NCI-H460 (cell line): ENCODE data around the gene RPL29. TPM values are rescaled to one million over a fixed set of nuclear protein-coding genes. Genes with fewer than 3 reads are reported as not detected.
"Not testable (repeated sequence)": the region's sequence is repeated elsewhere in the genome, so short reads cannot be mapped to it uniquely, and the experiment has no call there.

Experiments
- DNase-seq: peaks from one replicate; pipeline ENCODE4 v3.0.0-alpha.2; 2016; ENCODE audit warnings: low read depth; ENCODE audit errors: extremely low read depth
- total RNA-seq: library from RNA; depleted of rRNA; stranded (reverse); fragments of >200 nt; shearing (Covaris generic); gene quantifications from 2 replicates; pipeline ENCODE4 v1.2.3, GENCODE V29; 2014

Gene RPL29
- total RNA-seq, 1 experiment from 2014 or later: 1,701 TPM

DNA sequence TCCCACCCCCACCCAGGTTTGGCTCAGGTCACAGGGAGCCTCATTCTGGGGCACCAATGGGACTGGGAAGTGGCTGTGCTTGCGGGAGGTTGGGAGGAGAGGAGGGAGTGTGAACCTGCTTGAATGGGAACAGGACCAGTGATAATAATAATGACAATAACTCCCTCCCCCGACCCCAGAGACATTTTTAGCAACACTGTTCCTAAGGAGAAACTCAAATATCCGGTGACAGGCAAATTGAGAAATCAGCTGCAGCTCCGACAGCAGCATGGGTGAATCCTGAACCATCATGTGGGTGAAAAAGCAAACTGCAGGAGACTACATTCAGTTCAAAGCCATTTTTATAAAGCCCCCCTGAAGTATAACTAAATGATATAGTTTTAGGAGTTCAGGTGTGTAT, 11.6 kb upstream of the RPL29 start:
- no peak for DNase-seq

DNA sequence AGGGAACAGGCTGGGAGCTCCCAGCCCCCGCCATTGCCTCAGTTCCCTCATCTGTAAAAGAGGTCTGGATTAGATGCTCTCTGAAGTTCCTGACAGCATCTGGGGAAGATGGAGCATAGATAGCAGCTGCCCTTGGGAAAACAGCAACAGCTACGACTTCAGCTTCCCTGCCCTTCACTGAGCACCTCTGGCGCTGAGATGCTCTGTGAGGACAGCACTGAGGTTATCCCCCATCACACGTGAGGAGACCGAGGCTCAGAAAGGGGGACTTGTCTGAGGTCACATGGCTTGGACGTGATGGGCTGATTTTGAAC, 11.1 kb upstream of the RPL29 start:
- no peak for DNase-seq

DNA sequence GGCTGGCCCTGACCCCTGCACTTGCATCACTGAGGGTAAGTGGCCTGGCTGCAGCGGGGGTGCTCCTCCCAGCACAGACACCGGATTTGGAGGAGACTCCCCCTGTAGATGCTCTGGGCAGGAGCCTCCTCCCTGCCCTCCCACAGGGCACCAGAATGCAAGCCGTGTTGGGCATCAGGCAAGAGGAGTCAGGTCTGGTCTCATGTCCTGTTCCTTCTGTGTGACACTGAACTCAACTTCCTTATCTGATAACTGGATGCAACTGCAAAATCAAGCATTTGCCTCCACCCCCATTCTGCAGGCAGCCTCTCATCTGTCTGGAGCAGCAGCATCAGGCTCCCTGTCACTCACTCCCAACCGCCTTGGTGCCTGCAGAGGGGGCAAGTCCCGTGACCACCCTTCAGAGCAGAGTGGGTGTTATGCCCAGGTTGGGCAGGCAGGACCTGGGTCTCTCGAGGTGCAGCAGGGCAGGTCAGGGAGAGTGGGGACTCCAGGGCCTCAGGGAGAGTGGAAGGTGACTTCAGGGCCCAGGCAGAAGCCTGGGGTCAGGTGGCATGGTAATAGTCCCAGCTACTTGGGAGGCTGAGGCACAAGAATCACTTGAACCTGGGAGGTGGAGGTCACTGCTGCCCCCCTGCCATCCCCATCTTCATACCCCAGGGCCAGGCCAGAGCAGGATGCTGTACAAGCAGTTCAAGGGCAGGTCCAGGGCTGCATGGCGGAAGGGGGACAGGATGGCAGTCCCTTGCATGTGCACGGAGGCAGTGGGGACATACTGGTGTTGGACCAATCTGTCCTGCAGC, 10.5 kb upstream of the RPL29 start:
- DNase-seq: no peak

DNA sequence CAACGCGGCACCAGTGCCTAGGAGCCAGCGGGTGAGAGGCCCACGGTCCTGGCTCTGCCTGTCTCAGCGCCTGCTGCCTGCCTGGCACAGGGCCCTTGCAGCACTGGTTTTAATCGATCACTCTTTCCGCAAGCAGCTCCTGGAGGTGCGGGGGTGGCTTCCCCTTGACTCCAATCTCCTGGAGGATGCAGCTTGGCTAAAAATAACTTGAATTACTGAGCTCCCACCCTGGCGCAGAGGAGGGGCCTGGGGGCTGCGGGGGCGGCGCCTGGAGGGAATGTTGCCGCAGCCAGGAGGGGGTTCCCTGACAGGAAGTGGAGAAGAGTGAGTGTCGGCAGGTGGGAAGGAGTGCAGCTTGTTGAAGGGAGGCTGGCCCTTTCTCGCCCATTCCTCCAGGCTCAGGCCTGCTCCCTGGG, 9.9 kb upstream of the RPL29 start:
- no peak for DNase-seq

DNA sequence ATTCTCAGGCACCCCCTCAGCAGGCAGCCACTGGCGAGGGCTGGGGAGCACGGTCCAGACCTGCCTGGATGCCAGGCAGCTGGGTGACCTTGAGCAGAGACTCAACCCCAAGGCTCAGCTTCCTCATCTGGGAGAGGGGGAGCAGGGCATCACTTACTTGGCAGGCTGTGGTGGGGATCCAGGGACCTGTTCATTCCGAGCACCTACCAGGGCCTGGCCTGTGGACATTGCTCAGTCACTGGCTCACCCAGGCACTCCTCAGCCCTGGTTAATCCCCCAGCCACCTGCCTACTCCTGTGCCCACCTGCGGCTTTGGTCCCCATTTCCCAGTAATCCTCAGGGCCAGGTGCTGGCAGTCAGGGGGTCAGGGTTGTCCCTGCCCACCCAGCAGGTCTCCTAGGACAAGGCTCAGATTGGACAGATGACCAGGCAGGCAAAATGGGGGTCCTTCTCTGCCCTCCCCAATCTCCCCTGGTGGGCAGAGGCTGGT, 9.3 kb upstream of the RPL29 start:
- no peak for DNase-seq

DNA sequence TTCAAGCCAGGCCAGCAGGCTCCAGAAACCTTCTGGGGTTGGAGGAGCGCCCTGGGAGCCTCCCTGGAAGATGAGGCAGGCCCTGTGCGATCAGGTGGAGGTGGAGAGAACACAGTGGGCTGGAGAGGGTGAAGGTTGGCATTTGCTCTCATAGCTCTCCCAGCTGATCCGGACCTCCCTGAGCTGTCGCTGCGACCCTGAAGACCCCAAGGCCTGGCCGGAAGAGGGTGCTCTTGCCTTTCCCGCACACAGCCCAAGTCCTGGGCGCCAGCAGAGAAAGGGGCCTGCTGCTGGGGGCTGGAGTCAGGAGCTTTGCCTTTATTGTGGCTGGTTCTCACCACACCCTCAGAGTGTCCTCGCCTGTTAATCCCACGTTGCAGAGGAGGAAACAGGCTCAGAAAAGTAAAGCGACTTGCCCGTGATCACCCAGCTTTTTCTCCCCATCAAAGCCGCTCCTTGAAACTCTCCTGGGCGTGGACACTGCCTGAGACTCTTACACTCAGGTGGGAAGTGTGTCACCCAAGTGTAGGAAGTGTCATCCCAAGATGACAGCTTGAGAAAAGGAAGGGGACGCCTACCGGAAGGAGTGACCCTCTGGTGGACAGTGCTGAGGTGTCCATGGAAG, 8.6 kb upstream of the RPL29 start:
- DNase-seq: no peak

DNA sequence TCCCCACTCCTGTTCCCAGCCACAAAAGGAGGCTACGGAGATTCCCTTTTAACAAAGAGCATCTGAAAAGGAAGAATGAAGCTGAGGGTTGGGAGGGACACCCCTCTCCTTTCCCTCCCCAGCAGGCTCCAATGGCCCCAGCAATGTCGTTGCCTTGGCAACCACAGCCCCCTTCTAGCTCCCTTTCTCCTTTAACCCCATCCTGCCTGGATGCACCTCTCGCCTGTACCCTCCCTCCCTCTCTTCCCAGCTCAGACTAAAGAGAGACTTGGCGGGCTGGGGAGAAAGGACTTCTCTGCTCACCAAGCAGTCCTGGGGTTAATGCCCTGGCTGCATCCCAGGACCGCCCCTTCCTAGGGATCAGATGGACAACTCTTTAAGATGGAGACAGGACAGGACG, 7.1 kb upstream of the RPL29 start:
- DNase-seq: no peak

DNA sequence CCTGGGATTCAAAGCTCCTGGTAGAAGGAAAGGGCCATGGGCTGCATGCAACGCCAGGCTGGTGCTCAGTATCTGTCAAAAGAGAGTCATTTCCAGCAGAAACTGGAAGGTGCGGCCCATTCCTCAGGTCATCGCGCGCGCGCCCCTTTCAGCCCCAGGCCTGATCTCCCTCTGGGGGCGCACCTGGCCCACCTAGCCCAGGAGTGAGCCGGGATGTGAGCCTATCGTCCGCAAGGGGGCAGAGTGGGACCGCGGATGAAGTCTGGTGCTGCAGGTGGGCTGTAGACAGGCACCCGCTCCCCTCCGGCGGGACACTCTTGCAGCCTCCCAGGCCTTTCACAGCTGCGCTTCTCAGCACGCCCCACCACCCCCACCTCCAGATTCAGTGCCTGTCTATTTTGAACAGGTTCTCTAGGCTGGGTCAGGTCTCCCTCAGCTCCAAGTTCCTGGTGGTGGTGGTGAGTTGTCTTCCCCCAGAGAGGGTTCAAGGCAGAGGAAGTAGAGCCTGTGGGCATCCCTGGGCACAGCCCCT, 5.8 kb upstream of the RPL29 start:
- DNase-seq: peak; percentile 55

DNA sequence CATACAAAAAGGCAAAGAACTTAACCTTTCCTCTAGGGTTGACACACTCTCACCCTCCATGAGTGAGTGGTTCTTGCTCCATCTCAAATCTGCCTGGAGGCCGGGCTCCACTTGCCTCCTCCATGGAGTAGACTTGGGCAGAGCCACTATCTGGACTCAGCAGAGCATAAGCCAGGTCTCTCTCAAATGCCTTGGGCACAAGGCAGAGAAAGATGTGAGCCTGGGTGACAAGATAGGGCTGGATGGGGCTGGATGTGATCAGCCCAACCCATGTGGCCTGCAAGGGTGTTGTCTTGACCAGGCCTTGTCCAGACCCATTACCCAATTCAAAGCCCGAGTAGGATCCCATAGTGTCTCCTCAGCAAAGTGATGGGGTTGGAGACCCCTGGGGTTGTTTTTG, 4.2 kb upstream of the RPL29 start:
- no peak for DNase-seq

DNA sequence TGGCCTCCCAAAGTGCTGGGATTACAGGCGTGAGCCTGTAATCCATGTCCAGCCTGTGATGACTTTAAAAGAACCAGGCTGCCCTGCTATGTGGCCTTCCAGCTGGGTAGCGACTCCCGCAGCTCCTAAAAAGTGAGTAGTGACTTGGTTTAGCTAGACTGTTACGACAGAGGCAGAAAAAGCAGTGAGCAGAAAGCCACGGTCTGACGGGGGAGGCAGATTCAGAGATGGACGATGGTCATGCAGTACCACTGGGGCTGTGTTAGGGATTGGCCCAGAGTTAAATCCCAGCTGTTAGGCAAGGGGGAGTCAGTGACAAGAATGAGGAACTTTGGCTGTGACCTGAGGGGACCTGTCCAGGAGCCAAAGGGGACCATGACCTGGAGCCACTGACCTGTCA, 3.1 kb upstream of the RPL29 start:
- DNase-seq: no peak

DNA sequence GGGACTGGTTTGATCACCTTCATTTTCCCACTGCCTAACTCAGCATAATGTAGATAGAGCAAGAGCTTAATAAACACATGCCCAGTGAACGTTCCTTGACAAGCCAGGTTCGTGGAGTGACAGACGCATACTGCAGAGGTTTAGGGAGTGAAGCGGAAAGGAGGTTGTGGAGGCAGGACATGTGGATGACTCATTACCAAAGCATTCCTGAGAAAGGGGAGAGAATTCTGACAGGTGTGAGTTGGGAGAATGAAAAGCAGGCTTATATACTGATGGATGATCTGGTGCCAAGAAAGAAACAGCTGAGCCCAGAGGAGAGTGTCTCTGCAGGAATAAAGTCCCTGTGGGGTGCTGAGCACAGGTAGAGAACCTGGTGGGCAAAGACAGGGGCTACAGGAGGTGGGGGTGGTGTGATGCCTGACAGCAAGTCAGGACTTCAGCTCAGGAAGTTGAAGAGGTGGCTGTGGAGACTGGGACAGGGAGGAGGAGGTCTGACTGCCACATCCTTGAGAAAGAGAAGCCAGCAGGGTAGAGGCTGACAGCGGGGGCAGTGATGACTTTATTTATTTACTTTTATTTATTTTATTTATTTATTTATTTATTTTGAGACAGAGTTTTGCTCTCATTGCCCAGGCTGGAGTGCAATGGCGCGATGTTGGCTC, 2.4 kb upstream of the RPL29 start:
- DNase-seq: no peak

DNA sequence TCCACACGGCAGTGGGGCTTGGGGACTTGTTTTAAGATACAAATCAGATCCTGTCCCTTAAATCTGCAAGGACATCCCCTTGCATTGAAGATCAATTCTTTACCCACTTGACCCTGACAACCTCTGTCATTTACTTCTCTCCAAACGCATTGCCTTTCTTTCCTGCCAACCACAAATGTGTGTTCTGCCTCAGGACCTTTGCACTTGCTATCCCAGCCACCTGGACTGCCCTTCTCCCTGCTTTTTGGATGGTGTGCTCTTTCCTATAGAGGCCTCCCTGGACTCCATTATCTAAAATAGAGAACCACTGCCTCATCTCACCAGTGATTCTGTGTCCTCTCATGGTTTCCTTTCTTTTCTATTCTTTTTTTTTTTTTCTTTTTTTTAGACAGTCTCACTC, 1.5 kb upstream of the RPL29 start:
- no peak for DNase-seq

DNA sequence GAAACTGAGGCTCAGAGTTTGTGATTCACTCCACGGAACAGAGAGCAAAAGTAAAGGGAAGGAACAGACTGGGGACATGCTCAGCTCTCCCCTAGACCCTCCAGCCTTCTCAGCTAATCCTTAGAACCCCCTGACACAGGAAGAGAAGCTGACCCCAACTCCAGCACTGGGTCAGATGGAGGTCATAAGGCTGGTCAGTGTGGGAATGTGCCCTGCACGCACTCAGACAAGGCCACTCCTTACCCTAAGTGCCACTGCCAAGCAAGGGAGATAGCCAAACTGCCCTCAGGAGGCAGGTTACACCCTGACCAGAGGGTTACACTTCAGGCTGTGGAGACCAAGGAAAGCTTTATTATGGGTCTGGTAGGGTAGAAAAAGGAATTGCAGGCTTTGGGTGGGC, 1.2 kb downstream of the RPL29 start:
- DNase-seq: no peak

DNA sequence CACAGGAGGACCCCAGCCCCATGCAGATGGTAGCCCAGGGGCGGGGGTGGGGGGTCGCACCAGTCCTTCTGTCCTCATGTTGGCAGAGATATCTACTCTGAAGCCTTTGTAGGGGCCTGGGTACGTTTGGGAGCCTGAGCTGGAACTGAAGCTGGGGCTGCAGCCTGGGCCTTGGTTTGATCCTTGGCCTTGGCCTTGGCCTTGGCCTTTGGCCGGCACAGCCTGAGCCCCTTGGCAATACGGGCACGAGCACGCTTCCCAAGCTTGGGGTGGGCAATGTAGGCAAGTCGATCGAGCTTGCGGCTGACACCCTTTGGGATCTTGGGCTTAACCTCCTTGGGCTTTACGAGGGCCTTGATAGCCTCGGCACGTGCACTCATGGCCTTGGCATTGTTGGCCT, 2.0 kb downstream of the RPL29 start:
- not testable (repeated sequence) for DNase-seq

DNA sequence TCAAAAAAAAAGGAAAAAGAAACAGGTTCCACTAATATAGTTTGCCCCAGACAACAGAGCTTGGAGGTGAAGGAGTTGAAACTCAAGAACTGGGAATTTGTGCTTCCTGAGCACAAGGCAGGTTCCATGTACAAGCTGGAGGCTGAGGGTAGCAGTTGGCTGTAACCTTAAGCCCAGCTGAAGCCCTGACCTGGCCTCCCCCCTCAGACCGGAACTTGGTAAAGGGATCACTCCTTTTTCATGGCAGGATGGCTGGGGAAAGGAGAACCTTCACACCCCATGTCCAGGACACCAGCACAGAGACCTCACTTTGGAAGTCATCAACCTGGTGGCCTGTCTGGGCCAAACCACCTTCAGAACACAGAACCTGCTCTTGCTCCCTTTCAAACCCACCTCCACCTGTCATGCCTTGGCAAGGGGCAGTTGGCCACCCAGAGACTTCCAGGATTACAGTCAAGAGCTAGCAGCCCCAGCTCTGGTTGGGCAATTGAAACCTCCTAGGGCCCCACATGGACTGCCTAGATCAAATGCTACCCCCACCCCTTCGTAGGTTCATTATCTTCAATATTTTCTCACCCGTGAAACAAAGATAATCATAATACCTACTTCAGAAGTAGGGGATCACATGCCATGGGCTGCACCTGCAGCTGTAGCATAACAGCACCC, 3.5 kb downstream of the RPL29 start:
- no peak for DNase-seq

DNA sequence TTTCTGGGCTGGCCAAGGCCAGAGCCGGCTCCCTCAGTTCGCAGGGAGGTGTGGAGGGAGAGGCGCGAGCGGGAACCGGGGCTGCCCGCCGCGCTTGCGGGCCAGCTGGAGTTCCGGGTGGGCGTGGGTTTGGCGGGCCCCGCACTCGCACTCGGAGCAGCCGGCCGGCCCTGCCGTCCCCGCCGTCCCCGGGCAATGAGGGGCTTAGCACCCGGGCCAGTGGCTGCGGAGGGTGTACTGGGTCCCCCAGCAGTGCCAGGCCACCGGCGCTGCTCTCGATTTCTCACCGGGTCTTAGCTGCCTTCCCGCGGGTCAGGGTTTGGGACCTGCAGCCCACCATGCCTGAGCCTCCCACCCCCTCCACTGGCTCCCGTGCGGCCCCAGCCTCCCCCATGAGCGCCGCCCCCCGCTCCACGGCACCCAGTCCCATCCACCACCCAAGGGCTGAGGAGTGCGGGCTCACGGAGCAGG, 5.2 kb downstream of the RPL29 start:
- not testable (repeated sequence) for DNase-seq

DNA sequence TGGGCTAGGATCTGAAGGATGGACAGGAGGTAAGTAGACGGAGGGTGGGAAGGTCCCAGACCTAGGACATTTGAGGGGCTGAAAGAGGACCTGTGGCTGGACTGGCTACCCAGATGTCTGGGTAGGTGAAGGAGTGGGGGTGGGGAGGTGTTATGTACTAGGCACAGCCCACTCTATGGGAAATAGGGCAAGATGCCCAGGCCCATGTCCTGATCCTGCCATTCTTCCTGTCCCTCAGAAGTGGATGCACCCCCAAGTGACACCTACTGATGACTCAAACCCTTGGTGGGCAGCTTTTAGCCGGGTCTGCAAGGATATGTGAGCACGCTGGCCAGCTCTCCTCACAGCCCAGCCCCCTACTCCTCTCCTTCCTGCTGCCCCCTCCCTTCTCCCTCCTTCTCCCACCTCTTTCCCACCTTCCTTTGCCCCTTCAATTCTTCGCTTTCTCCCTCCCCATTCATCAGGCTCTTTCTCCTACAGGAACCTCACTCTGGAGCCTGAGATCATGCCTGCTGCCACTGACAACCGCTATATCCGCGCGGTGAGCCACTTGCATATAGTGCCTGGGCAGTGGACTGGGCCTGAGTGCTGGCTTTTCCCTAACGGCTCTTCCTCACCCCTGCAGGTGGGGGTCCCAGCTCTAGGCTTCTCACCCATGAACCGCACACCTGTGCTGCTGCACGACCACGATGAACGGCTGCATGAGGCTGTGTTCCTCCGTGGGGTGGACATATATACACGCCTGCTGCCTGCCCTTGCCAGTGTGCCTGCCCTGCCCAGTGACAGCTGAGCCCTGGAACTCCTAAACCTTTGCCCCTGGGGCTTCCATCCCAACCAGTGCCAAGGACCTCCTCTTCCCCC, 7.2 kb downstream of the RPL29 start:
- DNase-seq: no peak

DNA sequence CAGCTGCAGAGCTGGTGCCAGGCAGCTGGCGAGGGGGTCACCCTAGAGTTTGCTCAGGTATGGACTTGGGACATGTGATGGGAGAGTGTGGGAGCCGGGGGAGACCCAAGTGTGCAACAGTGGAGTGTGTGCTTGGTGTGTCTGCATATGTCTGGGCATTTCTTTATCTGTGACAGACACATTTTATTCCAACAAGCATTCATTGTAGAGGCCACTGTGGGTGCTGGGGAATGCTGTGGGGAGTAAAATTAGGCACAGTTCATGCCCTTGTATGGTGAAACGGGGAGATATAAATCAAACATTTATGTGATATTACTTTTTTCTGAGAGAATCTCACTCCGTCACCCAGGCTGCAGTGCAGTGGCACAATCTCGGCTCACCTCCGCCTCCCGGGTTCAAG, 8.1 kb downstream of the RPL29 start:
- DNase-seq: no peak

DNA sequence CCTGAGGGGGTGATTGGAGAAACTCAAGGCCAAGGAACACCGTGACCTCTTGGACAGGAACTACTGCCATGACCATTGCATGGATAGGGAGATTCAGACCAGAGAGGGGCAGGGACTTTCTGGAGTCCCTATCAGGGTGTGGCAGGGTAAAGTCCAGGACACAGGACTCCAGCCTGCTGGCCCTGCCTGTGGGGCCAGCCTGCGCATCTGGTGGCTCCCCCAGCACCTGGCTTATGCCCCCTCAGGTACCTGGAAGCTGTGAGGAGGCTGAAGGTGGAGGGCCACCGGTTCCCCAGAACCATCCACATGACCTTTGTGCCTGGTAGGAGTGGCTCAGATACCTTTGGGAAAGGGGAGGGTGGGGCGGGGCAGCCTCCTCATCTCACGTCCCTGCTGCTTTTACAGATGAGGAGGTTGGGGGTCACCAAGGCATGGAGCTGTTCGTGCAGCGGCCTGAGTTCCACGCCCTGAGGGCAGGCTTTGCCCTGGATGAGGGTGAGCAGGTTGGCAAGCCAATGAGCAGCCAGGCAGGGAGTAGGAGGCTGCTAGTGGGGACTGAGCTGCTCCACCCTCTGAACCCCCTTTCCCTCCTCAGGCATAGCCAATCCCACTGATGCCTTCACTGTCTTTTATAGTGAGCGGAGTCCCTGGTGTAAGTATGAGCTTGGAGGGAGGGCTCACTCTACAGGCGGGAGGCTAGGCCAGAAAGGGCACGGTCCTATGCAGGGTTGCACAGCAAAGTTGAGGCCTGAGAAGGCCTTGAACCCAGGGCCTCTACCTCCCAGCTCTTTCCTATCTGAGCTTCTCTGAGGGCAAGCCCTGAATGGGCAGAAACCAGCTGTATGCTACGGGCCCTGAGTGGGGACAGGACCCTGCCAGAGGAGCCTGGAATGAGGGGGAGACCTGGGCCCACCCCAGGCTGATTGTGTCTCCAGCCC, 9.4 kb downstream of the RPL29 start:
- DNase-seq: no peak
